Type B pancreatic cell (in vitro differentiated cells): Measurements from ENCODE around the gene UCP1. TPM values are rescaled to one million over a fixed set of nuclear protein-coding genes. Genes with fewer than 3 reads are reported as not detected.

Experiments used
- DNase-seq: peaks from one replicate; pipeline ENCODE4 v3.0.0; 2021; ENCODE audit warnings: mixed read lengths; ENCODE audit not compliant: unreplicated experiment; ENCODE audit errors: extremely low spot score
- H3K27ac Mint-ChIP-seq: 2 replicates; pipeline ENCODE4 v1.8.0; 2021; ENCODE audit warnings: mild to moderate bottlenecking, mixed read lengths
- H3K27me3 Mint-ChIP-seq: 2 replicates; pipeline ENCODE4 v1.8.0; 2021; ENCODE audit warnings: mixed read lengths
- H3K36me3 Mint-ChIP-seq: 2 replicates; pipeline ENCODE4 v1.8.0; 2021; ENCODE audit warnings: mixed read lengths
- H3K4me1 Mint-ChIP-seq: one replicate; pipeline ENCODE4 v1.8.0; 2021; ENCODE audit warnings: mixed read lengths; ENCODE audit not compliant: unreplicated experiment
- H3K4me3 Mint-ChIP-seq: 2 replicates; pipeline ENCODE4 v1.8.0; 2021; ENCODE audit warnings: mild to moderate bottlenecking, mixed read lengths
- H3K9me3 Mint-ChIP-seq: 2 replicates; pipeline ENCODE4 v1.8.0; 2021; ENCODE audit warnings: mixed read lengths
- CTCF ChIP-seq: fragments of 200-600 bp; sonication (generic); conservative IDR thresholded peaks from 2 replicates; pipeline ENCODE4 v1.5.0; 2021; ENCODE audit warnings: antibody characterized with exemption, mild to moderate bottlenecking
- long read RNA-seq: library from polyadenylated mRNA; unstranded; transcript quantifications from one replicate; pipeline ENCODE4 v2.0.0, GENCODE V29; 2020
- total RNA-seq: library from RNA; stranded (reverse); gene quantifications from 2 replicates; pipeline ENCODE4 v1.2.1, GENCODE V29; 2021; ENCODE audit warnings: low replicate concordance

Gene UCP1
- total RNA-seq: 0.41 TPM in 1 of 2 replicates, not detected in the other
- long read RNA-seq: 0 reads

GRCh38 chr4:140568507-140569306 is at the start of gene UCP1:
Gene UCP1 (minus strand): TSS chr4:140568961. CDS start chr4:140568729, 232 bp downstream.
- Mint-ChIP-seq H3K4me1 (peaks cover 9% of the 10 kb centered on the region), H3K27ac (no peak within 1 kb of the TSS), H3K9me3 (peaks cover 8% of the 10 kb centered on the region), H3K4me3 (peak within 1 kb of the TSS; percentile 92), H3K27me3 (peaks cover 38% of the 10 kb centered on the region), H3K36me3 (no peaks in the 10 kb centered on the region)
- TF ChIP-seq CTCF: no peak
- no peak for DNase-seq

GRCh38 chr4:140617499-140618248 is 48.9 kb upstream of the UCP1 start:
- Mint-ChIP-seq H3K4me1 (no peaks in the 10 kb centered on the region), H3K9me3 (no peaks in the 10 kb centered on the region), H3K27ac (no peak overlapping the region), H3K27me3 (no peaks in the 10 kb centered on the region), H3K36me3 (peaks cover 3% of the 10 kb centered on the region), H3K4me3 (no peak overlapping the region)
- TF ChIP-seq CTCF: no peak
- DNase-seq: no peak

GRCh38 chr4:140615451-140615850 is 46.7 kb upstream of the UCP1 start:
- no peak for DNase-seq
- no peak overlapping the region for H3K27ac Mint-ChIP-seq
- no peaks in the 10 kb centered on the region for H3K27me3 Mint-ChIP-seq
- H3K36me3 Mint-ChIP-seq: peaks cover 3% of the 10 kb centered on the region
- H3K4me3 Mint-ChIP-seq: no peak overlapping the region
- no peaks in the 10 kb centered on the region for H3K9me3 Mint-ChIP-seq
- H3K4me1 Mint-ChIP-seq: no peaks in the 10 kb centered on the region
- no peak for TF ChIP-seq CTCF

GRCh38 chr4:140612357-140612756 is 43.6 kb upstream of the UCP1 start:
- no peaks in the 10 kb centered on the region for H3K36me3 Mint-ChIP-seq
- no peak for TF ChIP-seq CTCF
- peaks cover 7% of the 10 kb centered on the region for H3K4me1 Mint-ChIP-seq
- H3K9me3 Mint-ChIP-seq: no peaks in the 10 kb centered on the region
- no peaks in the 10 kb centered on the region for H3K27me3 Mint-ChIP-seq
- no peak for DNase-seq
- no peak overlapping the region for H3K27ac Mint-ChIP-seq
- H3K4me3 Mint-ChIP-seq: no peak overlapping the region

GRCh38 chr4:140611854-140612253 is 43.1 kb upstream of the UCP1 start:
- peaks cover 7% of the 10 kb centered on the region for H3K4me1 Mint-ChIP-seq
- no peak overlapping the region for H3K27ac Mint-ChIP-seq
- TF ChIP-seq CTCF: no peak

More at GRCh38 chr4:140611854-140612253, 43.1 kb upstream of the UCP1 start:
- Mint-ChIP-seq H3K4me3 (no peak overlapping the region), H3K27me3 (no peaks in the 10 kb centered on the region), H3K36me3 (no peaks in the 10 kb centered on the region), H3K9me3 (no peaks in the 10 kb centered on the region)
- DNase-seq: no peak
